NT2/D1 (cell line): ENCODE data around the gene UBE2Q1.

Experiments
- DNase-seq: peaks from one replicate; pipeline ENCODE4 v3.0.0-alpha.2; 2011; ENCODE audit warnings: low read depth, low spot score
- H3K27me3 ChIP-seq: 2 replicates; pipeline ENCODE4 v1.6.0; 2011; ENCODE audit warnings: mild to moderate bottlenecking; ENCODE audit not compliant: insufficient read length, insufficient read depth
- H3K36me3 ChIP-seq: 2 replicates; pipeline ENCODE4 v1.6.1; 2011; ENCODE audit warnings: mild to moderate bottlenecking, low read length, mixed read lengths; ENCODE audit not compliant: insufficient read depth, insufficient read length
- H3K4me1 ChIP-seq: 2 replicates; pipeline ENCODE4 v1.5.1; 2011; ENCODE audit not compliant: insufficient read depth, insufficient read length
- H3K4me3 ChIP-seq: 2 replicates; pipeline ENCODE4 v1.5.1; 2011; ENCODE audit warnings: low read depth; ENCODE audit not compliant: insufficient read length
- H3K9ac ChIP-seq: 2 replicates; pipeline ENCODE4 v1.6.0; 2011; ENCODE audit warnings: low read depth; ENCODE audit not compliant: insufficient read length
- H3K9me3 ChIP-seq: 2 replicates; pipeline ENCODE4 v1.5.1; 2011; ENCODE audit warnings: mild to moderate bottlenecking, low read length; ENCODE audit not compliant: insufficient read depth
- SUZ12 ChIP-seq: IDR thresholded peaks from 2 replicates; pipeline ENCODE4 v1.6.1; 2011; ENCODE audit not compliant: insufficient read length, insufficient read depth; ENCODE audit errors: extremely low read depth
- YY1 ChIP-seq: IDR thresholded peaks from 2 replicates; pipeline ENCODE4 v1.6.1; 2011; ENCODE audit not compliant: insufficient read length, insufficient read depth
- ZNF274 ChIP-seq: IDR thresholded peaks from 2 replicates; pipeline ENCODE4 v1.6.1; 2011; ENCODE audit warnings: mild to moderate bottlenecking, low read depth, low read length

Gene UBE2Q1

GRCh38 chr1:154557248-154557938 lies 1.1 kb downstream of the UBE2Q1 start:
- H3K4me1 ChIP-seq: peaks cover 2% of the 10 kb centered on the region
- peaks cover 41% of the 10 kb centered on the region for H3K36me3 ChIP-seq
- TF ChIP-seq ZNF274 (no peak), SUZ12 (no peak), YY1 (no peak)
- peak overlapping the region; percentile 94 for H3K9ac ChIP-seq
- H3K4me3 ChIP-seq: peak overlapping the region; percentile 86
- H3K27me3 ChIP-seq: no peaks in the 10 kb centered on the region
- no peaks in the 10 kb centered on the region for H3K9me3 ChIP-seq
- no peak for DNase-seq

- Histone ChIP-seq H3K4me3 (peak overlapping the region; percentile 86), H3K9ac (peak overlapping the region; percentile 14), H3K9me3 (no peaks in the 10 kb centered on the region), H3K27me3 (no peaks in the 10 kb centered on the region), H3K36me3 (peaks cover 50% of the 10 kb centered on the region), H3K4me1 (peaks cover 2% of the 10 kb centered on the region)
- no peak for TF ChIP-seq YY1
- TF ChIP-seq SUZ12: no peak
- no peak for TF ChIP-seq ZNF274
- DNase-seq: no peak
Measured at GRCh38 chr1:154556422-154556821, 2.0 kb downstream of the UBE2Q1 start.

- no peaks in the 10 kb centered on the region for H3K9me3 ChIP-seq
- TF ChIP-seq YY1 (no peak), SUZ12 (no peak), ZNF274 (no peak)
- no peaks in the 10 kb centered on the region for H3K27me3 ChIP-seq
- DNase-seq: no peak
- peaks cover 81% of the 10 kb centered on the region for H3K36me3 ChIP-seq
- no peak overlapping the region for H3K9ac ChIP-seq
- peaks cover 4% of the 10 kb centered on the region for H3K4me1 ChIP-seq
- no peak overlapping the region for H3K4me3 ChIP-seq
Measured at GRCh38 chr1:154553056-154554030, 5.1 kb downstream of the UBE2Q1 start.

- Histone ChIP-seq H3K9me3 (no peaks in the 10 kb centered on the region), H3K9ac (no peak overlapping the region), H3K4me1 (peaks cover 4% of the 10 kb centered on the region), H3K4me3 (no peak overlapping the region), H3K27me3 (no peaks in the 10 kb centered on the region), H3K36me3 (peaks cover 85% of the 10 kb centered on the region)
- TF ChIP-seq YY1: no peak
- no peak for TF ChIP-seq ZNF274
- no peak for TF ChIP-seq SUZ12
- no peak for DNase-seq
Measured at GRCh38 chr1:154552036-154552435, 6.4 kb downstream of the UBE2Q1 start.

- H3K4me1 ChIP-seq: peaks cover 3% of the 10 kb centered on the region
- TF ChIP-seq ZNF274 (no peak), YY1 (no peak)
Measured at GRCh38 chr1:154551474-154551873, 7.0 kb downstream of the UBE2Q1 start.

GRCh38 chr1:154550657-154551056 lies 7.8 kb downstream of the UBE2Q1 start:
- TF ChIP-seq YY1: no peak
- no peak for TF ChIP-seq ZNF274
- TF ChIP-seq SUZ12: no peak
- no peak for DNase-seq

More at GRCh38 chr1:154551474-154551873, 7.0 kb downstream of the UBE2Q1 start:
- no peak for DNase-seq
- no peak overlapping the region for H3K4me3 ChIP-seq
- peaks cover 83% of the 10 kb centered on the region for H3K36me3 ChIP-seq
- H3K9ac ChIP-seq: no peak overlapping the region
- H3K27me3 ChIP-seq: no peaks in the 10 kb centered on the region
- H3K9me3 ChIP-seq: no peaks in the 10 kb centered on the region

GRCh38 chr1:154550070-154550469 lies 8.4 kb downstream of the UBE2Q1 start:
- no peak overlapping the region for H3K4me3 ChIP-seq
- no peak overlapping the region for H3K9ac ChIP-seq
- no peak for DNase-seq
- H3K36me3 ChIP-seq: peaks cover 71% of the 10 kb centered on the region
- no peaks in the 10 kb centered on the region for H3K9me3 ChIP-seq
- H3K27me3 ChIP-seq: no peaks in the 10 kb centered on the region
- peaks cover 2% of the 10 kb centered on the region for H3K4me1 ChIP-seq
- TF ChIP-seq SUZ12: no peak
- no peak for TF ChIP-seq ZNF274
- TF ChIP-seq YY1: no peak

More at GRCh38 chr1:154550657-154551056, 7.8 kb downstream of the UBE2Q1 start:
- no peaks in the 10 kb centered on the region for H3K9me3 ChIP-seq
- no peak overlapping the region for H3K9ac ChIP-seq
- no peak overlapping the region for H3K4me3 ChIP-seq
- peaks cover 2% of the 10 kb centered on the region for H3K4me1 ChIP-seq
- H3K36me3 ChIP-seq: peaks cover 77% of the 10 kb centered on the region
- no peaks in the 10 kb centered on the region for H3K27me3 ChIP-seq
